DND-41 (cell line): ENCODE data around the gene SLC38A11.

ENCODE experiments used
- ATAC-seq: fragments of 200-7000 bp; cut with Tn5 transposase; 3 replicates; pipeline ENCODE4 v1.9.1; 2021; ENCODE audit warnings: low read depth; ENCODE audit not compliant: insufficient read depth
- DNase-seq: peaks from one replicate; pipeline ENCODE4 v3.0.0-alpha.2; 2020
- H2AFZ ChIP-seq: 2 replicates; pipeline ENCODE4 v1.6.0; 2012; ENCODE audit warnings: low read depth, low read length
- H3K27ac ChIP-seq: 2 replicates; pipeline ENCODE4 v1.5.1; 2012; ENCODE audit warnings: low read length, inconsistent platforms
- H3K27me3 ChIP-seq: fragments of 200-600 bp; sonication (generic); 2 replicates; pipeline ENCODE4 v1.6.0; 2012; ENCODE audit warnings: low read length, mild to moderate bottlenecking, inconsistent platforms; ENCODE audit not compliant: insufficient read depth, poor library complexity
- H3K36me3 ChIP-seq: 2 replicates; pipeline ENCODE4 v1.5.1; 2012; ENCODE audit warnings: low read length, inconsistent platforms; ENCODE audit not compliant: insufficient read depth
- H3K4me1 ChIP-seq: 2 replicates; pipeline ENCODE4 v1.5.1; 2012; ENCODE audit warnings: mild to moderate bottlenecking, low read length; ENCODE audit not compliant: insufficient read depth
- H3K4me2 ChIP-seq: 2 replicates; pipeline ENCODE4 v1.6.0; 2012; ENCODE audit warnings: mild to moderate bottlenecking, moderate library complexity, low read length, inconsistent platforms; ENCODE audit not compliant: insufficient read depth
- H3K4me3 ChIP-seq, 2 experiments: fragments of 200-600 bp in 1 of 2; shearing (Covaris generic) in 1 of 2; 2 replicates each; pipeline ENCODE4 v1.5.1; 2012 to 2016; ENCODE audit warnings: inconsistent platforms in 2 of 2, low read length in 2 of 2, mild to moderate bottlenecking in 2 of 2, low read depth in 1 of 2, moderate library complexity in 1 of 2
- H3K79me2 ChIP-seq: 2 replicates; pipeline ENCODE4 v1.6.0; 2012; ENCODE audit warnings: low read length, inconsistent platforms; ENCODE audit not compliant: insufficient read depth
- H3K9ac ChIP-seq: 2 replicates; pipeline ENCODE4 v1.6.0; 2012; ENCODE audit warnings: low read depth, mild to moderate bottlenecking, inconsistent platforms, low read length, moderate library complexity
- H3K9me3 ChIP-seq: 2 replicates; pipeline ENCODE4 v1.5.1; 2012; ENCODE audit warnings: low read length, moderate library complexity, mild to moderate bottlenecking, inconsistent platforms; ENCODE audit not compliant: insufficient read depth, severe bottlenecking
- H4K20me1 ChIP-seq: 2 replicates; pipeline ENCODE4 v1.6.0; 2012; ENCODE audit warnings: low read length; ENCODE audit not compliant: insufficient read depth
- CTCF ChIP-seq: IDR thresholded peaks from 2 replicates; pipeline ENCODE4 v1.5.1; 2012; ENCODE audit warnings: borderline replicate concordance, low read length, moderate library complexity, mild to moderate bottlenecking; ENCODE audit not compliant: poor library complexity, severe bottlenecking; ENCODE audit errors: extremely low read depth
- EZH2 ChIP-seq: IDR thresholded peaks from 3 replicates; pipeline ENCODE4 v1.6.1; 2012; ENCODE audit warnings: borderline replicate concordance, low read depth, mild to moderate bottlenecking, moderate library complexity, low read length, inconsistent platforms; ENCODE audit not compliant: severe bottlenecking

SLC38A11 gene

GRCh38 chr2:164881524-164881923 lies 73.8 kb downstream of the SLC38A11 start:
- DNase-seq, result no peak
- no peak overlapping the region for H2AFZ ChIP-seq
- no peak overlapping the region for H3K27ac ChIP-seq
- H3K4me2 ChIP-seq, result no peak overlapping the region
- H3K27me3 ChIP-seq, result no peaks in the 10 kb centered on the region
- H3K9ac ChIP-seq, result no peak overlapping the region
- no peaks in the 10 kb centered on the region for H3K9me3 ChIP-seq
- TF ChIP-seq EZH2 (no peak), CTCF (no peak)
- no peaks in the 10 kb centered on the region for H4K20me1 ChIP-seq
- no peak overlapping the region for H3K4me3 ChIP-seq
- no peaks in the 10 kb centered on the region for H3K4me1 ChIP-seq
- H3K79me2 ChIP-seq, result no peaks in the 10 kb centered on the region
- no peaks in the 10 kb centered on the region for H3K36me3 ChIP-seq
- ATAC-seq, result no peak

GRCh38 chr2:164879901-164880535 lies 75.3 kb downstream of the SLC38A11 start:
- H3K27ac ChIP-seq, result no peak overlapping the region
- ATAC-seq, result no peak
- no peaks in the 10 kb centered on the region for H4K20me1 ChIP-seq

DNA sequence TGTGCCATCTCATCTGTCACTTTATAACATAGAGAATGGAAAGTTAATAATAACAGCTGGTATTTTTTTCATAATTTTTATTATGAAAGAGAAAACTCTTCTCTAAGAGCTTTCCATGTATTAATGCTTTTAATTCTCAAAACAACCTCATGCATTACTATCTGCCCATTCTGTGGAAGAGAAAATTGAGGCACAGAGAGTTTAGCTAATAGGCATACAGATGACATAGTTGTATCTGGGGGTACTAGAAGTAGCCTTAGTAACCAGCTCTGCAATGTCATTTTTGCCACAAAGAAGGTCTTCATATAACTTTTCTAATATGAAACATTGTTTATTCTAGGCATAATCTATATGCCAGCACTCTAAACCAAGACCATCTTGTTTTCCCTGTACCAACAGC lies 77.4 kb downstream of the SLC38A11 start:
- DNase-seq, result no peak

More at GRCh38 chr2:164879901-164880535, 75.3 kb downstream of the SLC38A11 start:
- no peak for TF ChIP-seq CTCF
- TF ChIP-seq EZH2, result no peak
- H3K4me3 ChIP-seq, result no peak overlapping the region
- H2AFZ ChIP-seq, result no peak overlapping the region
- H3K4me2 ChIP-seq, result no peak overlapping the region
- H3K36me3 ChIP-seq, result no peaks in the 10 kb centered on the region
- H3K79me2 ChIP-seq, result no peaks in the 10 kb centered on the region
- DNase-seq, result no peak
- no peak overlapping the region for H3K9ac ChIP-seq
- no peaks in the 10 kb centered on the region for H3K27me3 ChIP-seq
- no peaks in the 10 kb centered on the region for H3K9me3 ChIP-seq
- H3K4me1 ChIP-seq, result no peaks in the 10 kb centered on the region

More for the DNA sequence above, 77.4 kb downstream of the SLC38A11 start:
- Histone ChIP-seq H3K4me1 (no peaks in the 10 kb centered on the region), H3K4me2 (no peak overlapping the region), H3K36me3 (no peaks in the 10 kb centered on the region), H2AFZ (no peak overlapping the region), H3K4me3 (no peak overlapping the region), H3K9me3 (no peaks in the 10 kb centered on the region), H3K79me2 (no peaks in the 10 kb centered on the region), H3K9ac (no peak overlapping the region), H3K27me3 (no peaks in the 10 kb centered on the region), H4K20me1 (no peaks in the 10 kb centered on the region), H3K27ac (no peak overlapping the region)
- no peak for ATAC-seq
- TF ChIP-seq EZH2 (no peak), CTCF (no peak)
